K562 (cell line): ENCODE measurements around the gene RHBDD1. TPM values are rescaled to one million over a fixed set of nuclear protein-coding genes. Genes with fewer than 3 reads are reported as not detected.

Experiments
- ATAC-seq: fragments of 200-7000 bp; cut with Tn5 transposase; 3 replicates; pipeline ENCODE4 v1.9.1; 2020; ENCODE audit warnings: moderate library complexity
- BruUV-seq: library from RNA; stranded (reverse); fragments of 400-500 nt; replicated peaks from 2 replicates; lab custom pipeline; 2021; lab: Mats Ljungman, UMichigan
- CTCF ChIA-PET: fragments of 300-600 bp; formaldehyde crosslinking; extraction: SDS; loops from one replicate; lab custom pipeline; 2021; ENCODE audit warnings: low intra/inter-chr PET ratio; lab: Yijun Ruan, JAX
- POLR2A ChIA-PET: fragments of 300-600, 350-650 bp; sonication (Branson Sonifier 250); formaldehyde crosslinking; extraction: SDS; loops from one replicate; lab custom pipeline; 2021; ENCODE audit warnings: antibody characterized with exemption, inconsistent platforms; lab: Yijun Ruan, JAX
- DNase-seq, 4 experiments: peaks; one replicate each; pipeline versions ENCODE4 v3.0.0 to v3.0.0-alpha.2; 2011 to 2018; ENCODE audit warnings: low spot score in 3 of 4, mixed read lengths in 3 of 4; ENCODE audit errors: extremely low read depth in 1 of 4
- FAIRE-seq: peaks from 2 replicates; lab custom pipeline; 2011; peaks lifted over from hg19 to GRCh38; lab: Jason Lieb, UNC
- H2AFZ ChIP-seq: 2 replicates; pipeline ENCODE4 v1.6.0; 2011; ENCODE audit warnings: low read depth, low read length, control low read depth, inconsistent platforms
- H3K27ac ChIP-seq: fragments of 200-600 bp; 3 replicates; pipeline ENCODE4 v1.8.0; 2011; ENCODE audit warnings: low read depth, mild to moderate bottlenecking, control low read depth, inconsistent platforms, low read length, moderate library complexity, mixed read lengths; ENCODE audit errors: extremely low read depth
- H3K27me3 ChIP-seq, 2 experiments: fragments of 300-600 bp in 1 of 2; 2 replicates in 1 of 2; 3 replicates in 1 of 2; pipeline versions ENCODE4 v1.6.0 to v1.8.0; 2011; ENCODE audit warnings: inconsistent platforms in 2 of 2, low read length in 2 of 2, mild to moderate bottlenecking in 1 of 2, mixed read lengths in 1 of 2, moderate library complexity in 1 of 2; ENCODE audit not compliant: control insufficient read depth in 2 of 2, insufficient read depth in 2 of 2
- H3K36me3 ChIP-seq: fragments of 300-600 bp; 3 replicates; pipeline ENCODE4 v1.8.0; 2011; ENCODE audit warnings: mild to moderate bottlenecking, low read length, inconsistent platforms; ENCODE audit not compliant: control insufficient read depth, insufficient read depth
- H3K4me1 ChIP-seq, 2 experiments: fragments of 200-600 bp in 1 of 2; replicated peaks in 1 of 2; 2 replicates in 1 of 2; 3 replicates in 1 of 2; pipeline versions ENCODE4 v1.5.1 to v1.8.0; 2011; ENCODE audit warnings: inconsistent platforms in 2 of 2, low read length in 2 of 2, mild to moderate bottlenecking in 1 of 2, mixed read lengths in 1 of 2, moderate library complexity in 1 of 2; ENCODE audit not compliant: control insufficient read depth in 2 of 2, insufficient read depth in 2 of 2
- H3K4me2 ChIP-seq: 2 replicates; pipeline ENCODE4 v1.6.1; 2011; ENCODE audit warnings: low read length, control low read depth, inconsistent platforms, mixed read lengths; ENCODE audit not compliant: insufficient read depth
- H3K4me3 ChIP-seq: fragments of 200-600 bp; sonication (generic), shearing (Covaris generic); 2 replicates; pipeline ENCODE4 v1.5.1; 2016; ENCODE audit warnings: control low read depth, inconsistent platforms
- H3K79me2 ChIP-seq: fragments of 200-600 bp; 3 replicates; pipeline ENCODE4 v1.8.0; 2011; ENCODE audit warnings: low read length, inconsistent platforms; ENCODE audit not compliant: control insufficient read depth, insufficient read depth
- H3K9ac ChIP-seq, 2 experiments: 2 replicates each; pipeline versions ENCODE4 v1.6.0 to v1.6.1; 2011; ENCODE audit warnings: low read depth in 2 of 2, low read length in 2 of 2, control low read depth in 1 of 2, inconsistent platforms in 1 of 2, mild to moderate bottlenecking in 1 of 2, mixed read lengths in 1 of 2; ENCODE audit not compliant: insufficient read depth in 1 of 2
- H3K9me1 ChIP-seq: one replicate; pipeline ENCODE4 v1.6.0; 2011; ENCODE audit warnings: inconsistent platforms, mild to moderate bottlenecking, low read length, moderate library complexity; ENCODE audit not compliant: control insufficient read depth, insufficient read depth
- H3K9me3 ChIP-seq: replicated peaks from 2 replicates; pipeline ENCODE4 v1.5.1; 2011; ENCODE audit warnings: low read depth, low read length, inconsistent platforms; ENCODE audit not compliant: control insufficient read depth, insufficient read depth
- H4K20me1 ChIP-seq: replicated peaks from 2 replicates; pipeline ENCODE4 v1.6.1; 2011; ENCODE audit warnings: low read length, inconsistent platforms, mixed read lengths; ENCODE audit not compliant: control insufficient read depth, insufficient read depth
- C11orf30 ChIP-seq: fragments of 450-650 bp; IDR thresholded peaks from 2 replicates; pipeline ENCODE4 v1.6.1; 2016; ENCODE audit warnings: low read depth, mild to moderate bottlenecking
- CEBPZ ChIP-seq: fragments of 150-350 bp; IDR thresholded peaks from 2 replicates; pipeline ENCODE4 v1.6.1; 2014; ENCODE audit warnings: low read depth, mild to moderate bottlenecking, low read length, borderline replicate concordance
- E2F5 ChIP-seq: sonication (generic); formaldehyde crosslinking; IDR thresholded peaks from 2 replicates; pipeline ENCODE4 v1.8.0; 2022; ENCODE audit warnings: mild to moderate bottlenecking, missing genetic modification reagents
- XRCC4 ChIP-seq: IDR thresholded peaks from one replicate; pipeline ENCODE4 v1.6.1; 2011; ENCODE audit not compliant: insufficient read depth, insufficient read length; ENCODE audit errors: extremely low read depth
- WGBS: fragments of 100-300 bp; shearing (Covaris generic); methylation state at CpG from one replicate; pipeline ENCODE4 v1.1.6; 2016; ENCODE audit warnings: low coverage, mixed read lengths; ENCODE audit not compliant: insufficient coverage; ENCODE audit errors: missing lambda C conversion rate; 5-methylcytosine and 5-hydroxymethylcytosine counted together
- in situ Hi-C: fragments of 300-500 bp; cut with MboI; formaldehyde crosslinking; loops from 4 replicates; pipeline ENCODE4 v1.15.0; 2018; ENCODE audit warnings: inconsistent platforms, mixed read lengths
- intact Hi-C: fragments of 100-400 bp; cut with micrococcal nuclease; formaldehyde crosslinking; loops from 2 replicates; pipeline ENCODE4 v1.14.2; 2022
- polyA plus RNA-seq, 8 experiments: library from polyadenylated mRNA; depleted of rRNA in 4 of 8; stranded (reverse) in 5 of 8; unstranded in 3 of 8; fragments of >200 nt; fragmentation: Nextera tagmentation in 2 of 8; fragmentation: Illumina TruSeq in 1 of 8; extraction: Ambion mirVana in 2 of 8; extraction: Trizol in 1 of 8; gene quantifications; 2 replicates each; pipeline versions ENCODE4 v1.2.1 to v1.2.3, GENCODE V29; 2011 to 2014; ENCODE audit warnings: inconsistent platforms in 1 of 8, missing spikeins in 1 of 8
- total RNA-seq, 7 experiments: library from RNA; depleted of rRNA in 6 of 7; stranded (reverse); fragments of >200 nt in 6 of 7; fragmentation: Illumina TruSeq in 2 of 7; extraction: Trizol in 2 of 7; gene quantifications; 2 replicates each; pipeline versions ENCODE4 v1.2.1 to v1.2.3, GENCODE V29; 2011 to 2021; ENCODE audit warnings: low replicate concordance in 1 of 7

Gene RHBDD1
- total and polyA plus RNA-seq, 9 of the 15 experiments (the other 6 are each of a cell fraction or from before 2014, with no cell fraction given) = 4.8 to 34.8 (median 15.6) TPM

GRCh38 chr2:226971084-226971483 is 135.2 kb downstream of the RHBDD1 start:
- H3K9me3 ChIP-seq = no peaks in the 10 kb centered on the region
- no peaks in the 10 kb centered on the region for H3K79me2 ChIP-seq
- H3K4me2 ChIP-seq = no peak overlapping the region
- ChIA-PET POLR2A (no interaction called here), CTCF (no interaction called here)
- FAIRE-seq (no peak), DNase-seq (no peak), ATAC-seq (no peak)
- H3K27ac ChIP-seq = no peak overlapping the region
- H3K4me3 ChIP-seq = no peak overlapping the region
- H3K9me1 ChIP-seq = no peaks in the 10 kb centered on the region
- no peak overlapping the region for H3K9ac ChIP-seq
- 91% methylated on average over 3 of the region's 6 CpGs for WGBS
- TF ChIP-seq E2F5 = no peak
- no peak for TF ChIP-seq C11orf30
- TF ChIP-seq XRCC4 = no peak
- TF ChIP-seq CEBPZ = no peak
- no peaks in the 10 kb centered on the region; a peak in 1 of 5 replicates for H3K4me1 ChIP-seq
- in situ Hi-C loops = no loop called here
- H2AFZ ChIP-seq = no peak overlapping the region
- no peaks in the 10 kb centered on the region for H3K27me3 ChIP-seq
- intact Hi-C loops = no loop called here
- H4K20me1 ChIP-seq = no peaks in the 10 kb centered on the region
- H3K36me3 ChIP-seq = no peaks in the 10 kb centered on the region
- no TSS peak for BruUV-seq
